ENCODE data around the gene CDCA5.

Gene CDCA5

DNA sequence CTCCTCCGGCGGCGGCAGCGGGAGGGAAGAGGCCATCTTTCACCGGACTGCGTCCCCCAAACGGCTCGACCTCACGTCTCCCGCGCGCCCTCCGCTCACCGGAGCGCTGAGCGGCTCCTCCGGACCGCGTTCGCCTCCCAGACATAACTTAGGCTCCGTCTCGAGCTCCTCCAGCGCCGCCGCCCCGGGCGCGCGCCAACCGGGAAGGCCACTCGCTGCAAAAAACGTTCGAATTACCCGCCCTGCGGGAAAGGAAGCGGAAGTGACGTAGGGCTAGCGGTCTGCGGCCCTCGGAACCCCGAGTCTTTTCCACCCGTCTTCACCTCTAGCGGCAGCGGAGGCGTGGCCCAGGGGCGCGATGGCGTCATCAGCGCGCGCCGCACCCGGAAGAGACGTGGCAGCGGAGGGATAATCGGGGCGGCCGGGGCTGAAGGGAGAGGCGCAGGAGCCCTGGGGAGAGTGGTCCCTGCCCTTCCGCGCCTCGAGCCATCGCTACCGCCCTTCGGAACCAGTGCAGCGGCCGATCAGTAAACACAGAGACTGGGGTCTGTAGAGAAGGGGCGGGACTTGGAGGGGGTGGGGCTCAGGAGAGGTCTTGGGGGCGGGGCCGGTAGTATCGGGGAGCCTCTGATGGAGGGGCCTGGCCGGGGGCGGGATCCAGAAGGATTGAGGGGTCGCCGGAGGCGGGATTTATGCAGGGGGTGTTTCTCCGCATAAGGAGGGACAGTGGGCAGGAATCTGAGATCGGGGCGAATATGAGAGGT is at the start of gene CDCA5, which contains the start of gene ZFPL1:
CDCA5 (minus strand) TSS at position 207 of the 764 bp plus-strand sequence; CDS start at position 145, 62 bp downstream.
ZFPL1 (plus strand) TSS at position 389 of the 764 bp plus-strand sequence. CDS start 477 bp downstream, outside the sequence.
- peak within 1 kb of the TSS; percentile 94 to 97 for H3K27ac ChIP-seq
- DNase-seq (ENCODE audit: low spot score), result peak; percentile 94
- peak within 1 kb of the TSS; percentile 85 for H3K4me3 ChIP-seq
- no peak for TF ChIP-seq CTCF (IDR thresholded peaks at IDR 0.05)

DNA sequence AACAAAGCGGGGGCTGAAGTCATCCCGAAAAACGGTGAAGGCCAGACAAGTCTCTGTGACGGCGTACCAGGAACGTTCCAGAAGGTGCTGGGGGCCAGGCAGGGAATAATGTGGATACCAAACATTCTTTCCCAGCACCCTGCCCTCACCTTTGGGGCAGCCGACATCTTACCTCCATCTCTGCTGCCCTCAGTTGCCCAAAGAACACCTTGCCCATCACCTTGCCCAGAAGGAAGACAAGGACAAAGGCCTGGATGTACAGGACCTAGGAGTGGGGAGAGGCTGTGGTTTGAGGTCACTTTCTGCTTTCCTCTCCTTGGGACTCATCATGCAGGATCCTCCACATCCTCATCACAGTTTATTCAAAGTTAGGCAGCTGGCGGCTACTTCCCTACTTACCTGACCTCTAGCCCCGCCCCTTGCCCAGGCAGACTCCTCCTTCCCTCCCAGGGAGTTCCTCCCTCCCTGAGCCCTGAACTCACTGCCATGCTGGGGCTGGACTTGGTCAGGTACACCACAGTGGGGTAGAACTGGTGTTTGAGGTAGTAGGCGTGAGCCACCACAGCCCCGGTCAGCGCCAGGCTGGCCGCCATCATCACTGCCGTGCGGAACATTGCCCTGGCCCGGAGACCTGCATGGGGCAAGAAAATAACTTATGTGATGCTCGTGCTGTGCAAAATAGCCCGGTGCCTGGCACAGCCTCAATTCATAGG is 49.3 kb upstream of the CDCA5 start:
- TF ChIP-seq CTCF (IDR thresholded peaks at IDR 0.05), result no peak
- H3K4me3 ChIP-seq, result peak overlapping the region; percentile 83
- DNase-seq (ENCODE audit: low spot score), result peak; percentile 70
- peak overlapping the region; percentile 94 to 98 for H3K27ac ChIP-seq

DNA sequence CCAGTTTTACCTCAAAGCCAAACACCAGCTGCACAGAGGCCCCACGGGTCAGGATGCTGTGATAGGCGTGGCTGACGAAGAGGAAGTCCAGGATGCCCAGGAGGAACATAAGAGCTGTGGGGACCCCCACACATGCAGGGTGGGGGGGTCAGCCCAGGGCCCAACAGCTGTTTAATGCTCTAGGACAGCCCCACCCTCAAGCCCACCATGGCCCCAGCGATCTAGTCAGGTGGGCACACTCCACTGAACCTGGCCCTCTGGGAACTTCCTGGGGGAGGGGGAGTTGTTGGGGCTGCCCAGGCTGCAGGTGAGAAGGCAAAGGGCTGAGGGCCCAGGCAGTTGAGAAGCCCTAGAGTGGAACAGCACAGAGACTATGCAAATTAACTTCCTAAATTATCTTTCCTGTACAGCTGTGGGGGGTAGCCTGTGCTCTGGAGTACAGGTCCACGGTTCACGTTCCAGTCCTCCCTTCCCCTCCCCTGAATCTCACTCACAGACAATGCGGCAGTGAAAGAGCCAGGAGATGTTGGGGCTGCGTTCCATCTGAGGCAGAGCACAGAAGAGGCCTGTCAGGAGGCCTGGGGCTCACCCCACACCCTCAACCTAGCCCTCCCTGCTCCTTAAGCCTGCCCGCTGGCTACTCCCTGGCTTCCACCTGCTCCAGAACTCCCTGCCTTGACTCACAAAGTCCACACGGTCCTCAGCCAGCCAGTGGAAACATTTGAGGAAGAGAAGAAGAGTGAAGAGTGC is 48.6 kb upstream of the CDCA5 start:
- peak overlapping the region; percentile 83 for H3K4me3 ChIP-seq
- TF ChIP-seq CTCF (IDR thresholded peaks at IDR 0.05), result no peak
- DNase-seq (ENCODE audit: low spot score), result peak; percentile 67
- no peak overlapping the region for H3K27ac ChIP-seq

- H3K4me3 ChIP-seq, result no peak overlapping the region
- H3K27ac ChIP-seq, result no peak overlapping the region
- no peak for TF ChIP-seq CTCF (IDR thresholded peaks at IDR 0.05)
- DNase-seq (ENCODE audit: low spot score), result no peak
These were observed 48.0 kb upstream of the CDCA5 start for GRCh38 chr11:65131895-65132237.

GRCh38 chr11:65131417-65131776 is 47.6 kb upstream of the CDCA5 start:
- TF ChIP-seq CTCF (IDR thresholded peaks at IDR 0.05), result no peak
- H3K4me3 ChIP-seq, result no peak overlapping the region
- no peak for DNase-seq (ENCODE audit: low spot score)
- H3K27ac ChIP-seq, result no peak overlapping the region

- Histone ChIP-seq H3K4me3 (no peak overlapping the region), H3K27ac (no peak overlapping the region)
- no peak for TF ChIP-seq CTCF (IDR thresholded peaks at IDR 0.05)
- peak; percentile 67 for DNase-seq (ENCODE audit: low spot score)
These were observed 47.0 kb upstream of the CDCA5 start for GRCh38 chr11:65130631-65131416.

Measured in coronary artery (tissue), 2 donors.